Fibroblast of skin of right quadriceps (primary cell): Measurements from ENCODE around the gene TAGLN.
A peak's percentile ranks its signal among the peaks of the same experiment; 100 is the strongest.

Source experiments
- DNase-seq: peaks from one replicate; pipeline ENCODE4 v3.0.0-alpha.2; 2013

Gene TAGLN

DNA sequence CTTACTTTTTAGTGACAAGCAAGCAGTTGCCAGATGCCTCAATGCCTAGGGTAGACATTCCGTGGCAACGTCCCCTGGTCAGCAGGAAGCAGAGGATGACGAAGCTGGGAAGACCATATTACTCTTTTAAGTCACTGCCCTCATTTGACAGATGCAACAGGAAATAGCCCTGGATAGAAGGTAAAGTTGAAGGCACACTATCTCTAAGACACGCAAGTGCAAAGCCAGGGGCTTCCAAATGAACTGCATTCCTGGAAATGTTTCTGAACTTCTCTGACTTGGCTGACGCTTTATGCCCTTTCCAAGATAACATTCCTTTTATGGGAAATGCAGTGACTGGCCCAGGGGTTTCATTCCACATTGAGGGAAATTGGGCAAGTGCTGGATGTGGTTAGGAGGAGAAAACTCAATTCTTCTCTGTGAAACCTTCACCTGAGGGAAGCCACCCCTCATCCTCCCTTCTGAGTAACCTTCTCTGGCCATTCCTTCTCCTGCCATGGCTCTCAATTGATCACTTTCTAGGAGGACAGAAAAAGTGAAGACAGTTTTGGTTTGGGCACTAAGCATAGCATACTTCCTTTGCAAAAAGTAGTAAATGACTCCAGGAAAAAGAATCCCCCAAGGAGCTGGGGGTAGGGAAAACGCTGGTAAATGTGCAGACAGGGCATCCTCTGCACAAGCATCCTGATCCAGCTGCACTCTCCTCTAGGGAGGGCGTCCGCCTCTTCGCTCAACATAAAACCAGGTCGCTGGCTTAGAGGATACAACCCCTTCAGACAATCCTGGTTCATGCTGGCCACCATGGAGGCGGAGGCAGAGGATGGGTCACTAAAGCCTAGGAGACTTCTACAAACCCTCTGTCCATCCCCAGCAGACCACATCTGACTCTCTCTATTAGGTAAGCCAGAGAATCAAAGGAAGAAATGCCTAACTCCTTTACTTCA lies 18.2 kb downstream of the TAGLN start:
- peak; percentile 72 for DNase-seq

DNA sequence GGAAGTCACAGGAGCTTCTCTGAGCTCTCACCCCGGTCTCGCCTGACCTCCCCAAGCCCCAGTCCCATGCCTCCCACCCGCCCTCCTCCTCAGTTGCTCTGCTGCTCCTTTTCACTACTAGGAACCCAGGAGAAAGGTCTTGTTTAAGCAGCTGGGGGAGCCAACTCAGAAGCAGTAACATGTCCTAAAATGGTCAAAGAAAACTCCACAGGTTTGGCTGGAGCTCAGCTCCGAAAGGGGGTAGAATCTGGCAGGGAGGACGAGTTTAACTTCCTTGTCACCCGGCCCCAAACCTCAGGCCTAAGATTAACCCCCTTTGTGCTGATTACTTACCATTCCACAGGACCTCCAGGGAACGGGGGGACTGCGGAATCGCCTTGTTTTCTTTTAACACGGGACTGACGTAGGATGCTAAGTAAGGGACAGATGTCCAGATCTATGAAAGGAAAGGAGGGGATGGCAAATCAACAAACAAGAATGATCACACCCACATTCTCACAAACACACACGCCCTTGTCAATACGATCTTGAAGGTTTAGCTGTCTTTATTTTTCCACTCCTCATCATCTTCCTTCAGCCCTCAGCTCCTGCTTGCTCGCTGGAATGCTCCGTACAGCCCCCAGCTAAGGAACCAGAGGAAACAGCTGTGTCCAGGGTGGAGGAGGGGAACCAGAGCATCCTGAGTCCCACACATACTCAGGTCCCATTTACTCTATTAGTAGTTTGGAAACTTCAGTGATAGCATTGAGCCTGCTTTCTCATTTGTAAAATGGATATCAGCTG lies 19.2 kb downstream of the TAGLN start:
- peak; percentile 55 for DNase-seq

DNA sequence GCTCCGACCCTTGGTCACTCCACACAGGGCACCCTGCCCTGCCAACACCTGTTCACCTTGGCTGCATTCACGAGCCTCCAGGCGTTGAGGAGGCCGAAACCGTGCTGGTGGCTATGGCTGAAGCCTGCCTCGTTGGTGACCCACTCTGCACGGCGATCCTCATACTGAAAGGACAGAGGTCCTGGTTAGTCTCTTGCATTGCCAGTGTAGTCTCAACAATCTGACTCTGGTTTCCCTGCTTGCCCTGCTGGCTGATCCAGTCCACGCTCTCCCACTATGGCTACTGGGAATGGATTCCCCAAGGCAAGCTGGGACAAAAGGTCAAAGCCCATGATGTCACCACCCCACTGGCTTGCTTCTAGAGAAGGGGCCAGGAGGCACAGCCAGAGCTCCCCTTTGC lies 19.8 kb downstream of the TAGLN start:
- no peak for DNase-seq

DNA sequence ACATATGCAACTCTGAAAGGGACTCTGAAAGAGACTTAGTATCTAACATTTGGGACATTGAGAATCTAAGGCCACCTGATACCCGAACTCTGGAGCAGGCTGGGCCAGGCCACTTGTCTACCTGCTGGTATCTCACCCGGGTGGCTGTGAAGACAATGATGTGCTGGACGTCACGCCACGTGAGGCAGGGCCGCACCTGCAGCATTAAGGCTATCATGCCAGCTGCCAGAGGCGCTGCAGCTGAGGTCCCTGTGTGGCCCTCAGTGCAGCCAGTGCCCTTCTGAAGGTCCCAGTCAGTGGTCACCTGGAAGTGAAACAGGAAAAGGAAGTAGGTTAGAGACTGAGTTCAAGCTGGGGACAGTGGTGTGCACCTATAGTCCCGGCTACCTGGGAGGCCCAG lies 20.3 kb downstream of the TAGLN start:
- DNase-seq = no peak

DNA sequence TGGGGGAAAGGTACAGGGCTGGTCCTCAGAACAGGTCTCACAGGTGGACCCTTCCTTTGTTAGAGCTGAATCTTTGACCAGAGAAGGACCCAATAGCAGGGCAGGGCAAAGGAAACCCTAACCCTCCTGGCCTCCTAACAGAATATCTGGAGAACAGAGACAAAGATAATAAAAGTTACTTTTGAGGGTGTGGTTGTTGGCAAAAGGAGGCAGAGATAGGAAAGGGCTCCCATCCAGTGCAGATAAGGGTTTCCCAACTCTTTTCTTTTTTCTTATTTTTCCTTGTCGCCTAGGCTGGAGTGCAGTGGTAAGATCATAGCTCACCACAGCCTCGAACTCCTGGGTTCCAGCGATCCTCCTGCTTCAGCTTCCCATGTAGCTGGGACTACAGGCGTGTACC lies 20.8 kb downstream of the TAGLN start:
- DNase-seq = no peak

DNA sequence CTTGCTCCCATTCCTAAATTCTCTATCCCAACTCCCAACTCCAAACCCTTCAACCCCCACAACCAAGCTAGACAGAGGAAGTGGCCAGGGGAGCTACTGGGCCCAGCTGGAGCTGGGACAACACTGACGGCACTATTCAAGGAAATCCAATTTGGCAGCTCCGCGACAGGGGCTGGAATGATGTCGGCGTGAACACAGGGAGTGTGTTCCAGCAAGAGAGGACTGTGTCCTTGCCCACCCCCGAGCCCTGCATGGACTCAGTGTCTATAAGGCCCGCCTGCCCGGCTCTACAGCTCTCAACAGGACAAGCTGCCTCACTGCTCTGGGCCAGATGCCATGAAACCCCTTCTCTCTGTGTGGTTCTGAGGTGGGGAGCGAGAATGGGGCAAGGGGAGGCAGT lies 21.4 kb downstream of the TAGLN start:
- DNase-seq = no peak

DNA sequence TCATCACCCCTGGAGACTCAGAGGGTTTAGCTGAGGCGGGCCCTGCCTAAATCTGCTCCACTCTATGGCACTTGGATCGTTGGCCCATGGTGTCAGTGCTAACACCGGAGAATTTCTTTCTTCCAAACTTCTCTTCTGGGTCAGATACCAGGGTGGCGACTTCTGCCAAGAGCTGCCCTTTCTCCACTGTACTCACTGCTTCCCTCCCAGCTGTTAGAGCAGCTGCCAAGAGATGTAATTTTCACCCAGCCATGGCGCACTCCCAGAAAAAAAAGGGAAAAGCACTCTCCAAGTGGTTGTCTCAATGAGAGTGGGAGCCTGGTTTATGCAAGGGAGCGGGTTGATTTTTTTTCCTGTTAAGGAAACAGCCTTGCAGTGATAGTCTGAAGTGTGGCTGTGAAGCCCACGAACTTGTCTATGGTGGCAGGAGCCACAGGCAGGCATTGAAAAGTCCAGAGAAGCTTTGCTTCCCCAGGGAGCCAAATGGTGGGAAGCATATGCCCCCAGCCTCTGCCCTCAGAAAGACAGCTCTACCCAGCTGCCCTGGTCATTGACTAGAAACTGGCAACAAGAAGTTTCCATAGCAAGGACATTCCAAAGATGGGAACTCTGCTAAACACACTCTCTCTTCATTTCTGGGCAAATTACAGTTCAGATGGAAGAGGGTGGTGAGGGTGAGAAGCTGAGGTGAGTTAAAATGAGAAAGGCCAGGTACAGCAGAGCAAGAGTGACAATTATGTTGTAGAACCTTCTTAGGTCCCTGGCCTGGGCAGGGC lies 22.0 kb downstream of the TAGLN start:
- DNase-seq = no peak

DNA sequence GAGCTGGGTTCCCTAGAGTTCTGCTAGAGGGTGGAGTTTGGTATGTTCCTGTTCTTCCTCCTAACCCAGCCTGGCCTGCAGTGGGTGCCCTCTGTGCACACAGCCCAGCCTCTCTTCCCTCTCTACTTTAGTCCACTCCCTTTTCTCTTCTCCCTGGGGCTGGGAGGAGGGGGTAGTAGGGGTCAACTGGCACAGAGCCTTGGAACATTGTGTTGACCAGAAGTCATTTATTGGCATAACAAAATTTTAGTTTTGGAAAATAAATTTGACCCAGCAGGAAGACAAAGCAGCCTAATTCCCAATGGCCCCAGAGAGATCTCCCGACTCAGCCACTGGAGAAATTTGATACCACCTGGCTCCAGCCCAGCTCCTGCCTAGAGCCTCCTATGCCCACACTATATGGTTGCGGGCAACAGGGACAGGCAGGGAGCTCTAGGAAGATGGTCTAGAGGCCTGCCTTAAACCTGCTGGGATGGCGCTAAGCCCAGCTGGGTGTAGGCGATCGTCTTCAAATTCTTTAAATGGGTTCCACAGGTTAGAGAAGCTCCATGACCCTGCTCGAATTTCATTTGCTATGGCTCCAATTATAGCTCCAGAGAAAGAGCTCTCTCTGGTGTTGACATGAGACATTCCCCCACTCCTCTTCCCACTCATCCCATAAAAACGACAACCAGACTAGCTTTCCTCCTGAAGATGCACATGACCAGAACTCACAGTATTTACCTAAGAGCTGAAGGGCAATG lies 22.8 kb downstream of the TAGLN start:
- DNase-seq = peak; percentile 71

DNA sequence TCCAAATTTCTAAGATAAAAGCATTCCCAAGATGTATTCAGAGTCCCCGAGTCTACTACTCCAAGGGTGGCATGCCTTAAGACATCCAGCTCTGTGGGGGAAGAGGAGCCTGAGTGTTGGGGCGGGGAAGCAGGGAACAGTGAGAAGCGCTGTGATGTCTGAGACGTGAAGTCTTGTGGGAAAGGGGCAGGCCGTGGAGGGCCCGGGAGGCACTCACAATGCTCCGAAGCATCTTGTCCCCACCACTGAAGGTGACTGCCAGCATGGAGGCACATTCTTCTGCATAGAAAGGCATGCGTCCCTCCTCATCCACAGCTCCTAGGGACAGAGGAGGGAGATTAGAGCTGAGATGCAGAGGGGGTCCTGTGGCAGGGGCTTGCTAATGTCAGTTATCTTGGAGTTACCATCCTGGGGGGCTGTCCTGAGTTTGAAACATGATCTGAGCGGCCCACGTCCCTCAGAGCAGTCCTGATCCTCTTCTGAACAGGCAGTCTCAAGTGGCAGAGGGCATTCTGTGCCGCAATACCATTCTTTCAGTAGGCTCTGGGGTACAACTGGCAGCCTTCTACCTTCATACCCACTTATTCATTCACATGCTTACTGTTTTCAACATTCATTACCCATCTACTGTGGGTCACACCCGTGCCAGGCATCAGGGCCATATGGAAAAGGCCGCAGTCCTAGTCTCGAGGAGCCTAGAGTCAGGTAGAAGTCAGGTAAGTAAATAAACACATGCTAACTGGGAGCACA lies 24.0 kb downstream of the TAGLN start:
- DNase-seq = no peak

DNA sequence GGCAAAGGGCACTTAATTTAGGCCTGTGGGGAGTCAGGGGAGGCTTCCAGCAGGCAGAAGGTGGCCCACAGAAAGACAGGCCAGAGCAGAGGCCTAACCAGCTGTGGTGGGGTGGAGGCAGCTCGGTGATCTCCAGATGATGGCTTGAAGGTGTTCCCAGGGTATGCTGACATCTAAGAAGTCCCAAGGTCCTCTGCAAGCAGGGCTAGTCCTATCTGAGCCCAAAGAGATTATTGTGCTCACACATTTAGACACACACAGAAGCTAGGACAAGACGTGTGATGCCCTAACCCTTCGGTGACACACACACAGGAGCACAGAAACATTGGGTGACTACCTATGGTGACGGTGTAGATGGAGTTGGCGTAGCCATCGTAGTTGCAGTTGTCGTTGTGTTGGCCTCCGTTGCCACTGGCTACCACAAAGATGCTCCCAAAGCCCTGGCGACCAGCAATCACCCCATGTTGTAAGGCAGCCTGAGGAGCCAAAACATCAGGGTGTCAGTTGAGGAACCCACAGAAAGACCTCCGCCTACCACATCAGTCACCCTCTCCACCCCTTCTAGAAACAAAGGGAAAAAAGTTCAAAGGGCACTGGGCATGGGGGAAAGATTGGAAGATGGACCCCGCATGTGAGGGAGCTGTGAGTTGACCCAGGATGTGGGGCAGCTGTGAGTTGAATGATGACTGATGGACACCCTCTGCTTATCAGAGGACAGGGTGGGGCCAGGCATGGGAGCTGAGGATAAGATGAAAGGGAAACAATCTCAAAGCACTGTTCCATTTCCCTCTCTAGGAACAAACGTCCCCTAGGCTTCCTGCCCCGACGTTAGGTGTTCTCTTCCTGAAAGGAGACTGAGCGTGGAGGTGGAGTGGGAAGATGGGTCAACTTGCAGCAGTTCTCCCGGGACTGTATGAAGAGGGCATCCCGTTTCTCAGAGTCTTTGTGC lies 24.8 kb downstream of the TAGLN start:
- no peak for DNase-seq

DNA sequence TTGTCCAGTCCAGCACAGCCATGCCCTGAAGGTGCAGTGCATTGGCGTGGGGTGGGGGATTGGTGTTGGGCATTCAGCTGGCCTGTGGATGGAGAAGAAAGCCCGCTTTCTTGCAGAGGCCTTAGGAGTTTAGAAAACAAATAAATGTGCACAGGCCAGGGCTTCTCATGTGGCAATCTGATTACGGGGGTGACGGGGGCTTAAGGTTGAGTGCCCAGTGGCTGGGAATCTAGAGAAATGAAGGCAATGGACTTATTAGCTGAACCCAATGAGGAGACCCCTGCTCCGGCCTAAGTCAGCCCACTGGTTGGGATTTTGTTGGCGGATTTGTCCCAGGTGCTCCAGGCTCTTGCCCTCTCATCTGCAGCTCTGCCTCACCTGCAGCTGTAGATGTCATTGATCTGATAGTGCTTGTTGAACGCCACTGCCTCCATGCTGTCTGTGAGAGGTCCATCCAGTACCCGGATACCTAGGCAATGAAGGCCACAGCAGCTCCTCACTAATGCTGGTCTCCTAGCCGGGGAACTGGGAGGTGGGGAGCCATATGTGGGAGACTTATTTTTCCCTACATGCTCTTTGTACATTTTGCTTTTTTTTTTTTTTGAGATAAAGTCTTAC lies 26.5 kb downstream of the TAGLN start:
- no peak for DNase-seq

DNA sequence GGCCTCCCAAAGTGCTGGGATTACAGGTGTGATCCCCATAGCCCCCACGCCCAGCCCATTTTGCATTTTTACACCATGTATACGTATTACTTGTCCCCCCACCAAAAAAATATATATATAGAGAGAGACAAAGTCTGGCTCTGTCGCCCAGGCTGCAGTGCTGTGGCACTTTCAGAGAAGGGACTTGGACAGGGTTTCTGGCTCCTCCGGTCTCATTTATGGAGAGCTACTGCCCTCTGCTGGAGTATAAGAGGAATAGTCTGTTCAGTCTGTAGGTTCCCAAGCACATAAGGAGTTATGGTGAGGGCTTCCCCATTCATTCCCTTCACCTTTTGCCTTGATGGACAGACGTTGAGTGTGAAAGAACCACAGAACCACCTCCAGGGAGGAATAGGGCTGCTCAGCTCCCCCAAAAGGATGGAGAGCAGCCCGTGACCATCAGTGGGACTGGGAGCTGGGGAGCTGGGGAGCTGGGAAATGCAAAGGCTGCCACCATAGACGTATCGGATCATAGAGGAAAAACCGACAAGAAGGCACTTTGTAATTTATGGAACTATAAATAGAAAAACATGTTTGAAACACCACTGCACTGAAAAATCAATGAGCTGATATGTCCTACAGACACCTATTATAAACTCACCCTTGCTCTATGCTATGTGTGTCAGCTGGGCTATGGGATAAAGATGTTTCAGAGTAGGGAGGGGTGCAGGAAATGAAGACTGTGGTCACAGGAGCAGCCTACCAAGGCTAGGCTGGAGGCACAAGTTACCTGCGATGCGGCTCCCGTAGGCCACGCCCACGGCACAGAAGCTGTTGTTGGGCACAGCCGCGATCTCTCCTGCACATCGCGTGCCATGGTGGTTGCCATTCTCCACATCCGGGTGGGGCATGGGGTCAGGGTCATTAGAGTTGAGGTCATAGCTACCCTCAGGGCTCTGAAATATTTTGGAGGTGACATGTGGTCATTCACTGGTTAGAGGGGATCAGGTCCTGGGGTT lies 27.5 kb downstream of the TAGLN start:
- DNase-seq = peak; percentile 74

DNA sequence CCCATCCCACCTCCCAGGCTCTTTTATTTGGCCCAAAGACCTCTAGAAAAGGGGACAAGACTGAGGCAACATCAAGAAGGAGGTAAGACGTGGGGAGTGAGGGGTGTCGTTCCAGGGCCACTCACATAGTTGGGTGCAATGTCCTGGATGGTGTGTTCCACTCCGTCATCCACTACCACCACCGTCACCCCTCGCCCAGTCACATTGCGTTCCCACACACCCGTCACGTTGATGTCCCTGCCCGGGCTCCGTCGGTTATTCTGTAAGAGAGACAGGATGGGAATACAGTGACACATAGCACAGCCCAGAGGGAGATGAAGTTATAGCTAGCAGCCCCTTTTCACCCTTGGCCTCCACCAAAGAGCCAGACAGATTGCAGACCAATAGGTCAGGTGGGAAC lies 28.9 kb downstream of the TAGLN start:
- DNase-seq = no peak

DNA sequence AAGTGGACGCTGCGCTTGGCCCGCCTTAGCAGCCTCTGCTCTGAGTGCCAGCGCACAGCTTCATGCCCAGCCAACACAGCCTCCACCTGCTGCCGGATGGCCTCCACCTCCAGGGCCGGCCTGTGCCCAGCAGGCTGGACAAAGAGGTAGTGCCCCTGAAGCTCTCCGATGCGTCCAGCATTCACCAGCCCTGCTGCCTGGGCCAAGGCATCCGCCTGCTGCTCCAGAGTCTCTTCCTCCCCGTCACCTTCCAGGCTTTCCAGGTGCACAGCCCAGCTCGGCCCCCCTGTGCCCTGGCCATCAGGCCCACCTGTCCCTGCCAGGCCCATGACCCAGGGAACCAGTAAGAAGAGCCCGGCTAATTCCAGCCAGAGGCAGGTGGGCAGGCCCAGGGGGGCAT lies 30.2 kb downstream of the TAGLN start:
- no peak for DNase-seq

DNA sequence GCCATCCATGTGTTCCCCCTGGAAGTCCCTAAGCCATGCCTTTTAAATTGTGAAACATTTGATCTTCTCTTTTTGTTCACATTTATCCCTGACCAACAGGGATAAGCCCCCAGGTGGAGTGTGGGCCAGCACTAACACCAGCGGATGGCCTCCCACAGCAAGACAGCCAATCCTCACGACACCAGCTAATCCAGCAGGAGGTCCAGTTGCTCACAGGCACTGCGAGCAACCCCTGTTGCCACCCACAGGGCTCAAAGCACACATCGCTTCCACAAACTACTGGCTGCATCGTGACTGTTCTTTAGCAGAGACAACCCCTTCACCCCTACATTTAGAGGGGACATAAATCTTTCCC lies 30.7 kb downstream of the TAGLN start:
- no peak for DNase-seq

DNA sequence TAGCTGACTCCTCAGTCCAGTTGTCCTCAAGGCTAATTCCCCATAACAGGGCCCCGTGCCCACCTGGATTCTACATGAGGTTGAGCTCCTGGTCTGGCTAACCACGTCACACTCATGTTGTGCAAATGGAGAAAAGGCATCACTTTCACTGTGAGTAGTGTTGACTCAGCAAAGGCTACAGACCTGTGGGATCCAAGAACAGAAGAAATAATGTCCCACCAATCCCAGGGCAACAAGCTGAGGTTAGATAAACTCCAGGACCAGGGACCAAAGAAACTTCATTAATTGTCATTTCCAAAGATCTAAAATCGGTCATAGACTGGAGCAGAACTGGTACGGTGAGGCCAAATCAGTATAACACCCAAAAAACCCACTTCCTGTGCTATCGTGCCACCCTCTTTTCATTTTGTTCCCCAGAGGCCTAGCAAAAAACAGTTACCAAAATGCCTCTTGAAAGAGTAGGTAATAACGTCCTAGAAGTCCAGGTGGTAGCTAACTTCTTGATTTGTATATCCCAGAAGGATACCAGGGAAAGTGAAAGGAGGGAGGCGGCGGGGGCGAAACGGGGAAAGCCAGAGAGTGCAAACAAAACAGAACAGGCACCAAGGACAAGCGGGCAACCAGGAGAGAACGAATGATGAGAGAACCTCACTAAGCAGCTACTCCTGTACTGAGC lies 31.3 kb downstream of the TAGLN start:
- no peak for DNase-seq

DNA sequence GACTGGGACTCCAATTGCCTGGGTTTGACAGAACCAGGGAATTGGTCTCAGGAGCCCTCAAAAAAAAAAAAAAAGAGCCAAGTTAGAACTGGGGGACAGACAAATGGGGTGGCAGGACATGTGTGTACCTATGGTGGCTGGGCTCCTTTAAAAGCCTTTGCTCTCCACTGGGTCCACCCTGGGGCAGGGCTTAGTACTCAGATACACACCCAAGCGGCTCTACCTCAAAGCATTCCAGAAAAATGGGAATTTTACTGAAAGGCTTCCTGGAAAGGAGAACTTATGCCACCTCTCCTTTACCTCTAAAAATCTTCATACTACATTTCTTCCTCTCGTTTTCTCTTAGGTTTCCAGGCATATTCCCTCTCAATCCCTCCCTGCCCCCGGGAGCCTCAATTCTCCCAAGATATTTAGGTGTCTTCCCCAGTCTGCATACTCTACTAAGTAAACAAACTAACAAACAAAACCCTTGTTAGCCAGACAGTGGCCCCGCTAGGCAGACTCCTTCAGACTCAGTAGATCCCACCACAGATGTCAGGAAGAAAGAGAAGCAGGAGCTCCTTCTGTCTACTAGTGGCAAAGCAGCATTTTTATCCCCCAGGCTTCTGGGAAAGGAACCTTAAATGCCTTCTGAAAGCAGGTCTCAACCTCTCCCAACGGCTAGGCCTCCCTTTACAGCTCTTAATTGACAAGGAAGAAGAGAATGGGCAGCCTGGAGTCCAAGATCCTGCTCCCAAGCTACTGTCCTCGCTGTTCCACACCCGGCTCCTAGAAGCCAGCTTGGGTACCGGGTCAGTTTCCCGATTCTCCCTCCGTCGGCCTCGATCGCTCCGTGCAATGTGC lies 32.0 kb downstream of the TAGLN start:
- no peak for DNase-seq

DNA sequence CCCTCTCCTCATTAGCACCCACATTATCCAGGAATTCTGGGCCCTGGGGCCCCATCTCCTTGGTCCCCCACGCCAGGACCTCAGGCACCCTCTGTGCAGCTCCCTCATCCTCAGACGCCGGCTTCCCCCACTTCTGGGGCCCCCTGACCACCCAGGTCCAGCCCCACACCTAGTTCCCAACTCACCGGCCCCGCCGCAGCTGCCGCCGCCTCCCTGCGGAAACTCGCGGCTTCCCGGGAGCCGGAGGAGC lies 32.6 kb downstream of the TAGLN start, which contains the start of gene PCSK7:
TSS of gene PCSK7 (minus strand) at position 232 of the 250 bp plus-strand sequence. CDS start 2,229 bp downstream, outside the sequence.
- DNase-seq = no peak
